Umbilical cord (tissue), 2 donors: Measurements from ENCODE around the gene PRR14L. TPM values are rescaled to one million over a fixed set of nuclear protein-coding genes. Genes with fewer than 3 reads are reported as not detected.
"Not testable (repeated sequence)": the region's sequence is repeated elsewhere in the genome, so short reads cannot be mapped to it uniquely, and the experiment has no call there.

ENCODE experiments used
- DNase-seq: peaks from one replicate; pipeline ENCODE4 v3.0.0-alpha.2; 2015; ENCODE audit warnings: low spot score
- total RNA-seq: library from RNA; depleted of rRNA; stranded (reverse); fragments of >200 nt; gene quantifications from one replicate; pipeline ENCODE4 v1.2.3, GENCODE V29; 2014; ENCODE audit warnings: low replicate concordance; ENCODE audit not compliant: insufficient read depth

The PRR14L gene
- total RNA-seq, 1 donor from 2014 or later, result 21.2 TPM

- DNase-seq, result not testable (repeated sequence)
Measured at GRCh38 chr22:31740314-31740713, 9.6 kb downstream of the PRR14L start.

- DNase-seq, result peak; percentile 75
Measured at GRCh38 chr22:31739795-31740201, 10.1 kb downstream of the PRR14L start.

GRCh38 chr22:31738566-31738965, 11.4 kb downstream of the PRR14L start:
- DNase-seq, result peak; percentile 78

GRCh38 chr22:31737932-31738331, 12.0 kb downstream of the PRR14L start:
- DNase-seq, result no peak

GRCh38 chr22:31736458-31736857, 13.5 kb downstream of the PRR14L start:
- DNase-seq, result no peak

GRCh38 chr22:31734512-31734911, 15.4 kb downstream of the PRR14L start:
- DNase-seq, result no peak

- DNase-seq, result no peak
Measured at GRCh38 chr22:31733580-31734079, 16.3 kb downstream of the PRR14L start.

GRCh38 chr22:31732089-31732829, 17.7 kb downstream of the PRR14L start:
- no peak for DNase-seq

- no peak for DNase-seq
Measured at GRCh38 chr22:31730344-31730711, 19.6 kb downstream of the PRR14L start.

- DNase-seq, result no peak
Measured at GRCh38 chr22:31728857-31729256, 21.1 kb downstream of the PRR14L start.

- no peak for DNase-seq
Measured at GRCh38 chr22:31726692-31727091, 23.2 kb downstream of the PRR14L start.

- DNase-seq, result no peak
Measured at GRCh38 chr22:31723723-31724122, 26.2 kb downstream of the PRR14L start.

GRCh38 chr22:31719850-31720471, 30.0 kb downstream of the PRR14L start:
- DNase-seq, result no peak

GRCh38 chr22:31715147-31715778, 34.7 kb downstream of the PRR14L start:
- peak; percentile 57 for DNase-seq

GRCh38 chr22:31711226-31711625, 38.7 kb downstream of the PRR14L start:
- not testable (repeated sequence) for DNase-seq

- DNase-seq, result no peak
Measured at GRCh38 chr22:31707519-31707918, 42.4 kb downstream of the PRR14L start.

- DNase-seq, result no peak
Measured at GRCh38 chr22:31695423-31695822, 54.5 kb downstream of the PRR14L start.

- not testable (repeated sequence) for DNase-seq
Measured at GRCh38 chr22:31694046-31694445, 55.9 kb downstream of the PRR14L start.

- DNase-seq, result no peak
Measured at GRCh38 chr22:31692186-31692886, 57.6 kb downstream of the PRR14L start.

GRCh38 chr22:31691408-31691807, 58.5 kb downstream of the PRR14L start:
- DNase-seq, result no peak

GRCh38 chr22:31683181-31684105, 66.5 kb downstream of the PRR14L start:
- peak; percentile 26 for DNase-seq
